NCI-H2107 treated with DMSO at 0.1 percent for 48 hours (cell line): ENCODE measurements around the gene SEPTIN14.
"Not testable (repeated sequence)": the region's sequence is repeated elsewhere in the genome, so short reads cannot be mapped to it uniquely, and the experiment has no call there.

ENCODE experiments used
- DNase-seq: peaks from one replicate; lab custom pipeline; 2025; ENCODE audit not compliant: unreplicated experiment; lab: John Stamatoyannopoulos, UW

The SEPTIN14 gene

GRCh38 chr7:55862652-55863051 lies at the start of gene SEPTIN14:
SEPTIN14 (minus strand) TSS chr7:55862752; CDS start chr7:55861996, 756 bp downstream.
- DNase-seq, result not testable (repeated sequence)

- DNase-seq, result no peak
Observed at GRCh38 chr7:55903985-55904759, 41.6 kb upstream of the SEPTIN14 start.

GRCh38 chr7:55901059-55901458 lies 38.5 kb upstream of the SEPTIN14 start:
- not testable (repeated sequence) for DNase-seq

- no peak for DNase-seq
Observed at GRCh38 chr7:55898287-55898686, 35.7 kb upstream of the SEPTIN14 start.

- no peak for DNase-seq
Observed at GRCh38 chr7:55895021-55895420, 32.5 kb upstream of the SEPTIN14 start.

- DNase-seq, result no peak
Observed at GRCh38 chr7:55893940-55894339, 31.4 kb upstream of the SEPTIN14 start.

GRCh38 chr7:55888378-55888777 lies 25.8 kb upstream of the SEPTIN14 start:
- DNase-seq, result not testable (repeated sequence)

GRCh38 chr7:55887821-55888247 lies 25.3 kb upstream of the SEPTIN14 start:
- DNase-seq, result peak; percentile 42

- DNase-seq, result no peak
Observed at GRCh38 chr7:55884321-55884720, 21.8 kb upstream of the SEPTIN14 start.

- DNase-seq, result no peak
Observed at GRCh38 chr7:55878691-55879090, 16.1 kb upstream of the SEPTIN14 start.

- DNase-seq, result no peak
Observed at GRCh38 chr7:55877308-55877707, 14.8 kb upstream of the SEPTIN14 start.

- no peak for DNase-seq
Observed at GRCh38 chr7:55873765-55874164, 11.2 kb upstream of the SEPTIN14 start.

- DNase-seq, result no peak
Observed at GRCh38 chr7:55871932-55872485, 9.5 kb upstream of the SEPTIN14 start.

- DNase-seq, result not testable (repeated sequence)
Observed at GRCh38 chr7:55868989-55869388, 6.4 kb upstream of the SEPTIN14 start.

- not testable (repeated sequence) for DNase-seq
Observed at GRCh38 chr7:55845164-55845563, 17.4 kb downstream of the SEPTIN14 start.

GRCh38 chr7:55838595-55838994 lies 24.0 kb downstream of the SEPTIN14 start:
- no peak for DNase-seq

- no peak for DNase-seq
Observed at GRCh38 chr7:55827577-55827976, 35.0 kb downstream of the SEPTIN14 start.

GRCh38 chr7:55818686-55819085 lies 43.9 kb downstream of the SEPTIN14 start:
- no peak for DNase-seq

GRCh38 chr7:55797260-55797659 lies 65.3 kb downstream of the SEPTIN14 start:
- DNase-seq, result not testable (repeated sequence)

GRCh38 chr7:55794527-55794926 lies 68.0 kb downstream of the SEPTIN14 start:
- no peak for DNase-seq

GRCh38 chr7:55792048-55792447 lies 70.5 kb downstream of the SEPTIN14 start:
- no peak for DNase-seq

- DNase-seq, result no peak
Observed at GRCh38 chr7:55787796-55788195, 74.8 kb downstream of the SEPTIN14 start.

GRCh38 chr7:55786901-55787300 lies 75.7 kb downstream of the SEPTIN14 start:
- DNase-seq, result no peak
